ENCODE results near the gene ARHGAP26.

Gene ARHGAP26

GRCh38 chr5:142902186-142902965 lies 132.2 kb downstream of the ARHGAP26 start:
- H3K4me1 Mint-ChIP-seq (ENCODE audit: low read depth in 2 of 2) = peaks cover 5 to 8% of the 10 kb centered on the region in 2 donors
- no peaks in the 10 kb centered on the region for H3K27me3 Mint-ChIP-seq
- H3K36me3 Mint-ChIP-seq (ENCODE audit: insufficient read depth) = peaks cover 51% of the 10 kb centered on the region
- no peaks in the 10 kb centered on the region for H3K9me3 Mint-ChIP-seq
- H3K4me3 Mint-ChIP-seq = no peak overlapping the region
- DNase-seq (no peak), ATAC-seq (replicated peaks) (no peak)
- peak overlapping the region; percentile 59 to 82 for H3K27ac Mint-ChIP-seq

GRCh38 chr5:142904416-142904815 lies 134.2 kb downstream of the ARHGAP26 start:
- ATAC-seq (replicated peaks) = no peak
- Mint-ChIP-seq H3K27ac (peak overlapping the region in 1 of 2 donors; percentile 54), H3K9me3 (no peaks in the 10 kb centered on the region), H3K27me3 (no peaks in the 10 kb centered on the region), H3K4me3 (no peak overlapping the region), H3K36me3 (ENCODE audit: insufficient read depth) (peaks cover 60% of the 10 kb centered on the region), H3K4me1 (ENCODE audit: low read depth in 2 of 2) (peaks cover 5% of the 10 kb centered on the region in 2 donors)
- no peak for DNase-seq

GRCh38 chr5:142905348-142905747 lies 135.2 kb downstream of the ARHGAP26 start:
- H3K4me3 Mint-ChIP-seq = no peak overlapping the region
- no peak overlapping the region for H3K27ac Mint-ChIP-seq
- no peak for DNase-seq
- no peaks in the 10 kb centered on the region for H3K27me3 Mint-ChIP-seq
- peaks cover 59% of the 10 kb centered on the region for H3K36me3 Mint-ChIP-seq (ENCODE audit: insufficient read depth)
- H3K9me3 Mint-ChIP-seq = no peaks in the 10 kb centered on the region
- ATAC-seq (replicated peaks) = no peak
- H3K4me1 Mint-ChIP-seq (ENCODE audit: low read depth in 2 of 2) = peaks cover 0 to 5% of the 10 kb centered on the region in 2 donors

DNA sequence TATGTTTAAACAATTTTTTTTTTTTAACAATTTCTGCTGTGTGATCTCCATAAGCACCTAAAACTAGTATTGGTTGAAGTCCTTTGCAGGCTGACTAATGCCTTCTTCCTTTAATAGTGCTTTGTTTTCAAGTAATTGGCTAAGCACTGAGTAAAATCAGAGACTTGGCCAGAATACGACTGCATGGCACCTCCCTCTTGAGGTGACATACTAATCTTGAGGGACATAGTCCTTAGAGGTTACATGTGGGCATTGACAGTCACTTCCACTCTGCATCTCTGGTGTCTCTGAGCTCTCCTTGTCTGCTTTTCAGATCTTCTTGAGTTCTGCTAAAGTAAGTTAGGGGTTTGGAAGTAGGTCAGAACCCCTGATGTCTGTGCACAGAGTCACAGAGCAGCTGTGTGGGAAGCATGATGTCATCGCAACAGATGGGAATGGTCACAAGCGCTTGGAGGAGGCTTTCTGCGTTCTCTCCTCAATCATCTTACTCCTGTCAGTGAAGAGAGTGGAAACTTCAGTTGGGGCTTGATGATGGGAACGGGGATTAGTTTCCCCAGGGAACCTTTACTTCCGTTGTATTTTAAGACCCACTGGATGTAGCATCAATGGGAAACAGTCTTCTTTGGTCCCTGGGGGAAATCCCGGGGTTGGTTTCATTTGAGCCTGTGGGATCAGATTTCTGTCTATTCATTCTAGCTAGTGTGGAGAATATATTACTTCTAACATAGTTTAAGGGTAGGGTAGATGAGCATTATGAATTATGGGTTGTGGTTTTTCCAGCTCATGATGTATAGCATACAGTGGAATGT lies 136.9 kb downstream of the ARHGAP26 start:
- ATAC-seq (replicated peaks) (no peak), DNase-seq (no peak)
- peaks cover 64% of the 10 kb centered on the region for H3K36me3 Mint-ChIP-seq (ENCODE audit: insufficient read depth)
- H3K4me1 Mint-ChIP-seq (ENCODE audit: low read depth in 2 of 2) = peaks cover 0 to 2% of the 10 kb centered on the region in 2 donors
- H3K9me3 Mint-ChIP-seq = no peaks in the 10 kb centered on the region
- no peak overlapping the region for H3K4me3 Mint-ChIP-seq
- no peaks in the 10 kb centered on the region for H3K27me3 Mint-ChIP-seq
- H3K27ac Mint-ChIP-seq = peak overlapping the region in 1 of 2 donors; percentile 7

DNA sequence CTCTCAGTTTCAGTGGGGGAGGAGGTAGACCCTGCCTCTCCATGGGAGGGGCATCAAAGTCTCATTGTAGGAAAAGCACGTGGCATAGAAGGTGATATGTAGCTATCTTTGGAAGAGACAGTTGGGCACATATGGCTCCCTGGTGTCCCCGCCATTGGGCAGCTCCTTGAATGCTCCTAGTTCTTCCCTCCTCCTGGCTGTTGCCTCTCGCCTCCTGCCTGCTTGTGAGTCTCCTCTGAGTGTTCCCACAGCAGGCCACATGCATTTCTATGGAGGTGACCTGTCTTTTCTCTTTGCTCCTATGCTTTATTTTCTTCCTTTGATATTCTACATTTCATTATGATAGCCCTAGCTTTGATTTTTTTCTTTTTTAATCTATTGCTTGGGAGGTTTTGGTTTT lies 138.5 kb downstream of the ARHGAP26 start:
- no peak for DNase-seq
- Mint-ChIP-seq H3K27ac (peak overlapping the region in 1 of 2 donors; percentile 79), H3K9me3 (no peaks in the 10 kb centered on the region), H3K4me1 (ENCODE audit: low read depth in 2 of 2) (no peaks in the 10 kb centered on the region), H3K27me3 (no peaks in the 10 kb centered on the region), H3K36me3 (ENCODE audit: insufficient read depth) (peaks cover 63% of the 10 kb centered on the region), H3K4me3 (no peak overlapping the region)
- ATAC-seq (replicated peaks) = no peak

DNA sequence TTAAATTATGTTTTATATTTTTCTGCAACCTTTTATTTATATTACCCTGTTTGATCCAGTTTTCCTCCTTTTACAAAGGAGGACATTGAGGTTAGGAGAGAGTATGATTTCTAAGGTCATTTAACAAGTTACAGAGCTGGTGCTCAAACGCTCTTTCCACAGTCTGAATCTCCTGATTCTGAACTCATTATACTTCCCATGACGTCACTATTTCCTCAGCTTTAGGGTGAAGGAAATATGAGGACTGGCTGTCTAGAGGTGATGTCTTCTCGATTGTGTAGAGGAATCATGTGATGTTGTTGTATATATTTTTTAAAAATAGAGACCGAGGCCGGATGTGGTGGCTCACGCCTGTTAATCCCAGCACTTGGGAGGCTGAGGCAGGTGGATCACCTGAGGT lies 140.0 kb downstream of the ARHGAP26 start:
- H3K4me1 Mint-ChIP-seq (ENCODE audit: low read depth in 2 of 2) = no peaks in the 10 kb centered on the region
- peak overlapping the region in 1 of 2 donors; percentile 57 for H3K27ac Mint-ChIP-seq
- no peaks in the 10 kb centered on the region for H3K9me3 Mint-ChIP-seq
- ATAC-seq (replicated peaks) = no peak
- no peak for DNase-seq
- peaks cover 68% of the 10 kb centered on the region for H3K36me3 Mint-ChIP-seq (ENCODE audit: insufficient read depth)
- H3K4me3 Mint-ChIP-seq = no peak overlapping the region
- H3K27me3 Mint-ChIP-seq = no peaks in the 10 kb centered on the region

GRCh38 chr5:142911170-142911569 lies 141.0 kb downstream of the ARHGAP26 start:
- ATAC-seq (replicated peaks) = no peak
- no peak overlapping the region for H3K4me3 Mint-ChIP-seq
- peaks cover 0 to 2% of the 10 kb centered on the region in 2 donors for H3K4me1 Mint-ChIP-seq (ENCODE audit: low read depth in 2 of 2)
- H3K27ac Mint-ChIP-seq = peak overlapping the region; percentile 7 to 92
- peaks cover 65% of the 10 kb centered on the region for H3K36me3 Mint-ChIP-seq (ENCODE audit: insufficient read depth)
- DNase-seq = no peak
- no peaks in the 10 kb centered on the region for H3K27me3 Mint-ChIP-seq
- no peaks in the 10 kb centered on the region for H3K9me3 Mint-ChIP-seq

DNA sequence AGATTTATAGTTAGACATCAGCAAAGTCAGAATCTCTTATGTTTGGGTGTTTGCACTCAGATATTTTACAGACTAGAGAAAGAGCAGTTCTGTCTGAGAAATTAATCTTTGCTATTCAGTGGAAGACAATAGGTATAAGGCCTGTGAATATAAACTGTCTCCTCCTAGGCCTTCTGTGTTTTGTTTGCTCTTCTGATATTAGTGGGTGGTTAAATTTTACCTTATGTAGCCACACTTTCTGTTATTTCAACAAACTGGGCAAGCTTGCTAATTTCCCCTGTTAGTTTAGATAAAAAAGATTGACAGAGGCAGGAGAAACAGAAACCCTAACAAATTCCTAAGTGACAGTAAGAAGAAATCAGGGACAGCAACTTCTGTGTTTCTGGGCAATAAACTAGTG lies 141.6 kb downstream of the ARHGAP26 start:
- ATAC-seq (replicated peaks) (no peak), DNase-seq (no peak)
- H3K4me1 Mint-ChIP-seq (ENCODE audit: low read depth in 2 of 2) = peaks cover 0 to 2% of the 10 kb centered on the region in 2 donors
- no peaks in the 10 kb centered on the region for H3K9me3 Mint-ChIP-seq
- H3K27me3 Mint-ChIP-seq = no peaks in the 10 kb centered on the region
- peaks cover 65% of the 10 kb centered on the region for H3K36me3 Mint-ChIP-seq (ENCODE audit: insufficient read depth)
- peak overlapping the region; percentile 7 to 92 for H3K27ac Mint-ChIP-seq
- H3K4me3 Mint-ChIP-seq = no peak overlapping the region

GRCh38 chr5:142913728-142914338 lies 143.7 kb downstream of the ARHGAP26 start:
- DNase-seq = no peak
- H3K9me3 Mint-ChIP-seq = no peaks in the 10 kb centered on the region
- H3K36me3 Mint-ChIP-seq (ENCODE audit: insufficient read depth) = peaks cover 54% of the 10 kb centered on the region
- no peak for ATAC-seq (replicated peaks)
- H3K27me3 Mint-ChIP-seq = no peaks in the 10 kb centered on the region
- H3K4me1 Mint-ChIP-seq (ENCODE audit: low read depth in 2 of 2) = peaks cover 0 to 2% of the 10 kb centered on the region in 2 donors
- H3K4me3 Mint-ChIP-seq = no peak overlapping the region
- H3K27ac Mint-ChIP-seq = peak overlapping the region; percentile 6 to 49

GRCh38 chr5:142915038-142915437 lies 144.9 kb downstream of the ARHGAP26 start:
- Mint-ChIP-seq H3K27me3 (no peaks in the 10 kb centered on the region), H3K4me3 (no peak overlapping the region), H3K4me1 (ENCODE audit: low read depth in 2 of 2) (peaks cover 0 to 2% of the 10 kb centered on the region in 2 donors), H3K36me3 (ENCODE audit: insufficient read depth) (peaks cover 47% of the 10 kb centered on the region), H3K9me3 (no peaks in the 10 kb centered on the region), H3K27ac (no peak overlapping the region)
- ATAC-seq (replicated peaks) = no peak
- no peak for DNase-seq

DNA sequence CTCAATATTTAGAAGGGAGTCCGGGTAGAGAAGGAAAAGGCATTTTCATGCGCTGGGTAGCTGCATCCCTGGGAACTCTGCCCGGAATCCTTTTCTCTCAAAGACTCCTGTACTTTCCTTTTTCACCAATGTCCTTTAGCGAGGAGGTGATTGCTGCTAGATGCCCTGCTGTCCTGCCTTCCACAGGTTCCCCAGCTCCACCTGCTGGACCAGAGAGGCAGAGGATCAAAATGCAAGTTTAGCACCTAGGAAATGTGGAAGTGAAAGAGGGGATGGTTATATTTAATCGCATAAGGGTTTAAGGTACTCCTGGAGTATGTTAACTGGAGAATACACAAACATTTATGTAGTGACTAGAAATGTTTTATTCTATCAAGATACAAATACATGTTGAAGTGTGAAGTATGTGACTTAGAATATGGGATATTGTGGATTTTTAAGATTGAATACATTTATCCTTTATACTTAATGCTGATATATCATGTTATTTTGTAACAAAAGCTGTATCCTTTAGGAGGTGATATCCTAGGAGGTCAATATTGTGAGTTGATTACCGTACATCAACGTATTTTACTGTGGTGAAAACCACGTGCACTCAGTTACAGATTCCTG lies 145.7 kb downstream of the ARHGAP26 start:
- DNase-seq (no peak), ATAC-seq (replicated peaks) (no peak)
- Mint-ChIP-seq H3K27ac (peak overlapping the region; percentile 41 to 50), H3K36me3 (ENCODE audit: insufficient read depth) (peaks cover 45% of the 10 kb centered on the region), H3K9me3 (no peaks in the 10 kb centered on the region), H3K4me1 (ENCODE audit: low read depth in 2 of 2) (peaks cover 0 to 2% of the 10 kb centered on the region in 2 donors), H3K4me3 (no peak overlapping the region), H3K27me3 (no peaks in the 10 kb centered on the region)

GRCh38 chr5:142918959-142919635 lies 148.9 kb downstream of the ARHGAP26 start:
- DNase-seq (no peak), ATAC-seq (replicated peaks) (no peak)
- Mint-ChIP-seq H3K27ac (peak overlapping the region; percentile 67 to 77), H3K4me1 (ENCODE audit: low read depth in 2 of 2) (peaks cover 4 to 21% of the 10 kb centered on the region in 2 donors), H3K27me3 (no peaks in the 10 kb centered on the region), H3K9me3 (no peaks in the 10 kb centered on the region), H3K36me3 (ENCODE audit: insufficient read depth) (peaks cover 38% of the 10 kb centered on the region), H3K4me3 (no peak overlapping the region)

All from effector memory CD8-positive, alpha-beta T cell (primary cell).